Endothelial cell (in vitro differentiated cells): ENCODE data around the gene LANCL3. TPM values are rescaled to one million over a fixed set of nuclear protein-coding genes. Genes with fewer than 3 reads are reported as not detected.
"Not testable (repeated sequence)": the region's sequence is repeated elsewhere in the genome, so short reads cannot be mapped to it uniquely, and the experiment has no call there.

ENCODE experiments used
- DNase-seq: peaks from one replicate; pipeline ENCODE4 v3.0.0; 2021; ENCODE audit warnings: low spot score
- H3K27ac Mint-ChIP-seq: one replicate; pipeline ENCODE4 v1.8.0; 2021; ENCODE audit warnings: mixed read lengths, inconsistent platforms; ENCODE audit not compliant: unreplicated experiment
- H3K27me3 Mint-ChIP-seq: one replicate; pipeline ENCODE4 v1.8.0; 2021; ENCODE audit warnings: mild to moderate bottlenecking, moderate library complexity, mixed read lengths, inconsistent platforms; ENCODE audit not compliant: unreplicated experiment
- H3K36me3 Mint-ChIP-seq: one replicate; pipeline ENCODE4 v1.8.0; 2021; ENCODE audit warnings: mild to moderate bottlenecking, low read depth, mixed read lengths, inconsistent platforms; ENCODE audit not compliant: unreplicated experiment
- H3K4me1 Mint-ChIP-seq: one replicate; pipeline ENCODE4 v1.8.0; 2021; ENCODE audit warnings: mild to moderate bottlenecking, mixed read lengths, inconsistent platforms; ENCODE audit not compliant: unreplicated experiment
- H3K4me3 Mint-ChIP-seq: one replicate; pipeline ENCODE4 v1.8.0; 2021; ENCODE audit warnings: mild to moderate bottlenecking, mixed read lengths, inconsistent platforms; ENCODE audit not compliant: unreplicated experiment
- H3K9me3 Mint-ChIP-seq: one replicate; pipeline ENCODE4 v1.8.0; 2021; ENCODE audit warnings: mixed read lengths, inconsistent platforms; ENCODE audit not compliant: unreplicated experiment
- long read RNA-seq: library from polyadenylated mRNA; unstranded; transcript quantifications from one replicate; pipeline ENCODE4 v2.0.0, GENCODE V29; 2020; ENCODE audit not compliant: unreplicated experiment
- total RNA-seq: library from RNA; stranded (reverse); fragmentation: NEBNext Ultra II Directional; extraction: Animal tissue kit (Norgen Biotek cat#: 25700); gene quantifications from one replicate; pipeline ENCODE4 v1.2.1, GENCODE V29; 2021; ENCODE audit not compliant: unreplicated experiment
- TF ChIP-seq, protein P1 (sequence below): fragments of 200-600 bp; sonication (generic); IDR thresholded peaks from one replicate; pipeline ENCODE4 v1.5.0; 2021; ENCODE audit warnings: antibody characterized with exemption; ENCODE audit not compliant: unreplicated experiment

Gene LANCL3
- total RNA-seq = 0.46 TPM
- long read RNA-seq = 0 reads

DNA sequence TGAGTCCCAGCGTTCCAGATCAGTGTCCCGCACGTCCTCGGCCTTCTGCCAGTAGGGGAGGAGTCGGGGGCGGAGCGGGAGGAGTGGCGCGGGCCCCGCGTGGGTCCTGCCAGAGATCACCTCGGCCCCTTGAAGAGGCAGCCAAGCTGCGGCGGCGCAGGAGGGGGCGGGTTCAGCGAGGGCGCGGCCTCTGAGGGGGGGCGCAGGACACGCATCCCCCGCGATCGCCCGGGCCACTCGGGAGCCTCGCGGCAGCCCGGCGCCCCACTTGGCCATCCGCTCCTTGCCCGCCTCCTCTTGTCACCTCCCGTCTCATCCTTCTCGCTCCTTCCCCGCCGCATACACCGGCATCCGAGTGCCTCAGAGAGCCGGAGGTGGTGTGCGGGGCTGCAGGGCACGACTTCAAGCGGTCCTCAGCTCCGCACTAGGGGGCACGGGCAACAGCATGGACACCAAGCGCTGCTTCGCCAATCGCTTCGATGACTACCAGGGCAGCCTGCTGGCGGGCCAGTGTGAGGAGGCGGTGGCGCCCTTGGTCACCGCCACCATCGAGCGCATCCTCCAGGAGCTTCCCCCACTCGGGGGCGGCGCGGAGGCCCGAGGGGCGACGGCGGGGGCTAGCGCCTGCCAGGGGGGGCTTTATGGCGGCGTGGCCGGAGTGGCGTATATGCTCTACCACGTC is at the start of gene LANCL3:
Gene LANCL3, plus strand, starts transcription at position 236 of the 682 bp plus-strand sequence. Its CDS starts 210 bp downstream, at position 446.
- H3K27me3 Mint-ChIP-seq, H3K9me3 Mint-ChIP-seq, H3K27ac Mint-ChIP-seq, H3K36me3 Mint-ChIP-seq, H3K4me1 Mint-ChIP-seq: not testable (repeated sequence)
- peak; percentile 3 for DNase-seq
- H3K4me3 Mint-ChIP-seq = peak within 1 kb of the TSS; percentile 85

DNA sequence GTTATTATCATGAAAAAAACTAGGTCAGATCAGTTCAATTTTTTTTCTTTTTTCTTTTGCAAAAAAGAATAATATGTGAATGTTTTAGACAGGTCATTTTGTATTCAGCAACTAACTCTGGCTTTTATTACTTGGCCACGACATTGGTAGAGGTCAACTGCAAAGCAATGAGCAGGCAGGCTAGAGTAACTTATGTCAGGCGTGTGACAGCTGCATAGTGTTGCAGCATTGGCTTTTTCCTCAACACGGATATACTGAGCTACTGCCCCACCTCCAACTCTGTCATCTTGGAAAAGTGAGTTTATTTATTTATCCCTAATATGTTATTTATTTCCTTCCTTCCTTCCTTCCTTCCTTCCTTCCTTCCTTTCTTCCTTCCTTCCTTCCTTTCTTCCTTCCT is 47.8 kb upstream of the LANCL3 start:
- not testable (repeated sequence) for H3K36me3 Mint-ChIP-seq, H3K27me3 Mint-ChIP-seq, H3K4me1 Mint-ChIP-seq, DNase-seq, H3K4me3 Mint-ChIP-seq, H3K9me3 Mint-ChIP-seq, H3K27ac Mint-ChIP-seq

DNA sequence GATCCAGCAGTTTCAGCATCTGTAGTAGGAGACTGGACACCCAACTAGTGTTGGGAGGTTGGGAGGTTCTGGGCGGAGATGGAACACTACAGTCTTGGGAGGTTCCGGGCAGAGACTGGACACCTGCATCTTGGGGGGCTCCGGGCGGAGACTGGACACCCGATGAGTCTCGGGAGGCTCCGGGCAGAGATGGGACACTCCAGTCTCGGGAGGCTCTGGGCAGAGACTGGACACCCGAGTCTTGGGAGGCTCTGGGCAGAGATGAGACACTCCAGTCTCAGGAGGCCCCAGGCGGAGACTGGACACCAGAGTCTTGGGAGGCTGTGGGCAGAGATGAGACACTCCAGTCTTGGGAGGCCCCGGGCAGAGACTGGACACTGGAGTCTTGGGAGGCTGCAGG is 29.5 kb upstream of the LANCL3 start:
- TF ChIP-seq, protein P1, sequence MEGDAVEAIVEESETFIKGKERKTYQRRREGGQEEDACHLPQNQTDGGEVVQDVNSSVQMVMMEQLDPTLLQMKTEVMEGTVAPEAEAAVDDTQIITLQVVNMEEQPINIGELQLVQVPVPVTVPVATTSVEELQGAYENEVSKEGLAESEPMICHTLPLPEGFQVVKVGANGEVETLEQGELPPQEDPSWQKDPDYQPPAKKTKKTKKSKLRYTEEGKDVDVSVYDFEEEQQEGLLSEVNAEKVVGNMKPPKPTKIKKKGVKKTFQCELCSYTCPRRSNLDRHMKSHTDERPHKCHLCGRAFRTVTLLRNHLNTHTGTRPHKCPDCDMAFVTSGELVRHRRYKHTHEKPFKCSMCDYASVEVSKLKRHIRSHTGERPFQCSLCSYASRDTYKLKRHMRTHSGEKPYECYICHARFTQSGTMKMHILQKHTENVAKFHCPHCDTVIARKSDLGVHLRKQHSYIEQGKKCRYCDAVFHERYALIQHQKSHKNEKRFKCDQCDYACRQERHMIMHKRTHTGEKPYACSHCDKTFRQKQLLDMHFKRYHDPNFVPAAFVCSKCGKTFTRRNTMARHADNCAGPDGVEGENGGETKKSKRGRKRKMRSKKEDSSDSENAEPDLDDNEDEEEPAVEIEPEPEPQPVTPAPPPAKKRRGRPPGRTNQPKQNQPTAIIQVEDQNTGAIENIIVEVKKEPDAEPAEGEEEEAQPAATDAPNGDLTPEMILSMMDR = no peak
- no peak for DNase-seq
- no peaks in the 10 kb centered on the region for H3K4me1 Mint-ChIP-seq
- no peak overlapping the region for H3K27ac Mint-ChIP-seq
- H3K27me3 Mint-ChIP-seq = peaks cover 2% of the 10 kb centered on the region
- no peak overlapping the region for H3K4me3 Mint-ChIP-seq
- H3K9me3 Mint-ChIP-seq = no peaks in the 10 kb centered on the region
- peaks cover 3% of the 10 kb centered on the region for H3K36me3 Mint-ChIP-seq

DNA sequence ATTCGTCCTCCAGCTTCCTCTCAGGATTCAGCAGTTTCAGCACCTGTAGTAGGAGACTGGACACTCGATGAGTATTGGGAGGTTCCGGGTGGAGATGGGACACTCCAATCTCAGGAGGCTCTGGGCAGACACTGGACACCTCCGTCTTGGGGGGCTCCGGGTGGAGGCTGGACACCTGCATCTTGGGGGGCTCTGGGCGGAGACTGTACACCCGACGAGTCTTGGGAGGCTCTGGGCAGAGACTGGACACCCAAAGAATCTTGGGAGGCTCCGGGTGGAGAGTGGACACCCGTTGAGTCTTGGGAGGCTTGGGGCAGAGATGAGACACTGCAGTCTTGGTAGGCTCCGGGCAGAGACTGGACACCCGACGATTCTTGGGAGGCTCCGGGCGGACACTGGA is 28.7 kb upstream of the LANCL3 start:
- Mint-ChIP-seq H3K4me3 (no peak overlapping the region), H3K27me3 (peaks cover under 1% of the 10 kb centered on the region), H3K27ac (no peak overlapping the region), H3K4me1 (no peaks in the 10 kb centered on the region), H3K9me3 (no peaks in the 10 kb centered on the region), H3K36me3 (peaks cover 3% of the 10 kb centered on the region)
- TF ChIP-seq, protein P1 = no peak
- DNase-seq = no peak

DNA sequence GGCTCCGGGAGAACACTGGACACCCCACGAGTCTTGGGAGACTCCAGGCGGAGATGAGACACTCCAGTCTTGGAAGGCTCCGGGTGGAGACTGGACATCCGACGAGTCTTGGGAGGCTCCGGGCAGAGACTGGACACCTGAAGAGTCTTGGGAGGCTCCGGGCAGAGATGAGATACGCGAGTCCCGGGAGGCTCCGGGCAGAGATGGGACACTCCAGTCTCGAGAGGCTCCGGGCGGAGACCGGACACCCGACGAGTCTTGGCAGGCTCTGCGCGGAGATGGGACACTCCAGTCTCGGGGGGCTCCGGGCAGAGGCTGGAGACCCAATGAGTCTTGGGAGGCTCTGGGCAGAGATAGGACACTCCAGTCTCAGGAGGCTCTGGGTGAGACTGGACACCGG is 28.1 kb upstream of the LANCL3 start:
- Mint-ChIP-seq H3K27me3 (no peaks in the 10 kb centered on the region), H3K36me3 (peaks cover 3% of the 10 kb centered on the region), H3K4me1 (peaks cover 3% of the 10 kb centered on the region), H3K4me3 (no peak overlapping the region), H3K27ac (no peak overlapping the region), H3K9me3 (no peaks in the 10 kb centered on the region)
- no peak for DNase-seq
- TF ChIP-seq, protein P1 = no peak

DNA sequence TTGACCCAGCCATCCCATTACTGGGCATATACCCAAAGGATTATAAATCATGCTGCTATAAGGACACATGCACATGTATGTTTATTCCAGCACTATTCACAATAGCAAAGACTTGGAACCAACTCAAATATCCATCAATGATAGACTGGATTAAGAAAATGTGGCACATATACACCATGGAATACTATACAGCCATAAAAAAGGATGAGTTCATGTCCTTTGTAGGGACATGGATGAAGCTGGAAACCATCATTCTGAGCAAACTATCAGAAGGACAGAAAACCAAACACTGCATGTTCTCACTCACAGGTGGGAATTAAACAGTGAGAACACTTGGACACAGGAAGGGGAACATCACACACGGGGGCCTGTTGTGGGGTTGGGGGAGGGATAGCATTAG is 26.9 kb upstream of the LANCL3 start:
- not testable (repeated sequence) for H3K27me3 Mint-ChIP-seq, H3K9me3 Mint-ChIP-seq, H3K36me3 Mint-ChIP-seq, H3K4me3 Mint-ChIP-seq, H3K4me1 Mint-ChIP-seq, H3K27ac Mint-ChIP-seq, DNase-seq
